Mammary microvascular endothelial cell (primary cell): ENCODE measurements around the gene SULT4A1. TPM values are rescaled to one million over a fixed set of nuclear protein-coding genes. Genes with fewer than 3 reads are reported as not detected.

ENCODE experiments used
- total RNA-seq: library from RNA; depleted of rRNA; stranded (reverse); fragments of >200 nt; gene quantifications from 2 replicates; pipeline ENCODE4 v1.2.3, GENCODE V29; 2015

Gene SULT4A1, protein sequence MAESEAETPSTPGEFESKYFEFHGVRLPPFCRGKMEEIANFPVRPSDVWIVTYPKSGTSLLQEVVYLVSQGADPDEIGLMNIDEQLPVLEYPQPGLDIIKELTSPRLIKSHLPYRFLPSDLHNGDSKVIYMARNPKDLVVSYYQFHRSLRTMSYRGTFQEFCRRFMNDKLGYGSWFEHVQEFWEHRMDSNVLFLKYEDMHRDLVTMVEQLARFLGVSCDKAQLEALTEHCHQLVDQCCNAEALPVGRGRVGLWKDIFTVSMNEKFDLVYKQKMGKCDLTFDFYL
- not detected in 2 replicates for total RNA-seq

DNA sequence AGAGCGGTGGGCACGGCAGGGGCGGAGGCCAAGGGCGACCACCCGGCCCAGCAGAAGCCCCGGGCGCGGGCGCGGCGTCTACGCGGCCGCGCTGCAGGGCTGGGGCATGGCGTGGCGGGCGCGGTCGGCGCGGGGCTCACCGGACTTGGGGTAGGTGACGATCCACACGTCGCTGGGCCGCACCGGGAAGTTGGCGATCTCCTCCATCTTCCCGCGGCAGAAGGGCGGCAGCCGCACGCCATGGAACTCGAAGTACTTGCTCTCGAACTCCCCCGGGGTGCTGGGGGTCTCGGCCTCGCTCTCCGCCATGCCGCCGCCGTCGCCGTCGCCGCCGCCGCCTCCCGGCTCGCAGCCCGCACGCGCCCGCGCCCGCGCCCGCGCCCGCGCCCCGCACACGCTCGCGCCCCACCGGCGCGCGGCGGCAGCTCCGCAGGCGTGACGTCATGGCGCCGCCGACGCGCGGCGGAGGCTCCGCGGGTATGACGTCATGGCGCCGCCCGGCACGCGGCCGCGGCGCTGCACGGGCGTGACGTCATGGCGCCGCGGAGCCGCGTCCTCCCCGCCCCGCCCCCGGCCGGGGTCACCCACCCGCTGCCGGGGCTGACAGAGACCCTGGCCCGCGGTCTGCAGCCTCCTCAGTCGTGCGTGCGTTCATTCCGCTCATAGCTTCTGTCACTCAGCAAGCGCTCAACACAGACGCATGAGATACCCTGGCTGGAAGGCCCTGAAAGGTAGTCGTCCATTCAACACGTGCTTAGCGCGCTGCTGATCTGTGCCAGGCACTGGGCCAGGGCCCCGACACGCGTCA lies at the start of gene SULT4A1:
TSS of gene SULT4A1 (minus strand) at position 440 of the 808 bp plus-strand sequence. CDS start at position 309, 131 bp downstream.

DNA sequence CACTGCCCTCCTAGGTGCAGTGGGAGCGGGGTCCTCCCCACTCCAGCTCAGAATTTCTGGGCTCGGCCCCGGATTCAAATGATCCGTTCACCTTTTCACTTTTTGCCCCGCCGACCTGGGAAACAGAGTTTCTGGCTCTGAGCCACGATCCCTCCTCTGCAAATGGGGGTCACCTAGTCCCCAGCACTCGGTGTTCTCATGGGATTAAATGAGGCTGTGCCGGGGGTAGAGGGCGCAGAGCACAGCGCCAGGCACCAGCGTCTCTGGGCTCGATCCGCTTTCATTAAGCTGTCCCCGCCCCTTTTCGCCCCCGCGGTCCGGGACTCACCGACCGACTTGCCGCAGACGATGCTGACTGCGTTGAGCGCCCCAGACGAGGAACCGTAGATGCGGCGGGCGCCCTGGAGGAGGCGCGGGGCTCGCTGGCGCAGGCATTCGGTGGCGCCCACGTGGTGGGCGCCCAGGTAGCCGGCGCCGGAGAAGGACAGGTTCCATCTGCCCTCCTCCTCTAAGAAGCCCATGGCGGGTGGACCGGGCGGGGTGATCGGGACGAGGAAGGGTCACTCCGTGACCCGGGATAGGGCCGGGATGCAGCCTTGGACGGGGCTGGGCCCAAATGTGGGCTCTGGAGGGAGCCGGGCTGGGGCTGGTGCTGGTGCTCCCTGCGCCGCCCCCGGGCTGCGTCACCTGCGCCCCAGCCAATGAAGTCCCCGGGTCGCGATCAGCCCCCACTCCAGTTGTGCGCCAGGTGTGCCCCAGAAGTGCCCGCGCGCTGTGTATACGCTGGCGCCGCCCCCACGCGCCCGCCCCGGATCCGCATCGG lies 29.3 kb upstream of the SULT4A1 start, which contains the start of gene PNPLA5:
TSS of gene PNPLA5 (minus strand) at position 654 of the 823 bp plus-strand sequence. CDS start at position 521, 133 bp downstream.

DNA sequence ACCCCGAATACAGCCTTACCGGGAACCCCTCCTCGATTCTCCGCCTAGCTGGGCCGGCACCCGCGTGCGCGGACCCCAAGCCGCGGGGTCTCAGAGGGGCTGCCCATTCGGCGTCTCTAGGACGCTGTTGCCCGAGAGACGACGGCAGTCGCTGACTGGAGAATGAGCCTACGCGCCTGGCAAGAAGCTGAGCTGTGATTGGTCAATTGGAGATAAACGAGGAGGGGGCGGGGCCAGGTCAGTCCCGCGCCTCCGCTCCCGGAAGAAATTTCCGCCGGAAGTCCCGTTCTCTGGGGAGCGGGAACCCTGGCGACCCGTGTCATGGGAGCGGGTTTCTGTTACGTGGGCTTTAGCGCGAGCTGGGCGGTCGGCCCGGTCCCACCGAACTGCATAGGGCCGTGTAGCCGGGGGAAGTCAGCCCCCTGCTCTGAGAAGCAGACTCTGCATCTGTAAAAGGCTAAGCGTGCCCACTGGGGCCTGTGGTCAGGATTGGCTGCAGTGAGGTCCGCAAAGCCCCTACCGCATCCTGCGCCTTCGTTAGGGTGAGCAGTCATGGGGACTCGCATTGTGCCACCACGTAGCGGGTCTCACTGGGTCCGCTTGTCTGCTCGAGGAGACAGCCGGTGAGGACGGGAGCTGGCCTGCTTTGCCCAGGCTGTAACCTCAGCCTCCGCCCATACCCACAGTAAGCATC lies 50.0 kb downstream of the SULT4A1 start, which contains the start of gene EFCAB6:
TSS of gene EFCAB6 (minus strand) at position 157 of the 694 bp plus-strand sequence. CDS start 29,987 bp downstream, outside the sequence.

Other genes with a start within 250 kb of the SULT4A1 start
- under 0.01 and 0.13 TPM in 2 replicates for gene EFCAB6, start 50.2 kb downstream of the SULT4A1 start, total RNA-seq
- not detected in 2 replicates for gene PNPLA5, start 29.5 kb upstream of the SULT4A1 start, total RNA-seq
- 0.25 and 0.40 TPM in 2 replicates for gene PNPLA3, start 61.3 kb upstream of the SULT4A1 start, total RNA-seq
- gene SAMM50, start 92.9 kb upstream of the SULT4A1 start, total RNA-seq: 51.5 and 58.8 TPM in 2 replicates
- gene PARVB, start 161.8 kb upstream of the SULT4A1 start, total RNA-seq: 166 and 168 TPM in 2 replicates